Gastroesophageal sphincter (tissue), 4 donors: ENCODE measurements around the gene MSL1. TPM values are rescaled to one million over a fixed set of nuclear protein-coding genes. Genes with fewer than 3 reads are reported as not detected.

Experiments used
- ATAC-seq: fragments of 150-250 bp; one replicate; pipeline ENCODE4 v1.9.1; 2016; ENCODE audit warnings: mild to moderate bottlenecking, moderate library complexity
- H3K27ac ChIP-seq, 4 donors: fragments of 200-600 bp; sonication (generic) in 3 of 4; 1 replicate in 3 of 4; 2 replicates in 1 of 4; pipeline ENCODE4 v1.5.1; 2016 to 2019
- H3K27me3 ChIP-seq: fragments of 200-600 bp; sonication (generic); one replicate; pipeline ENCODE4 v1.5.1; 2019
- H3K36me3 ChIP-seq, 2 donors: fragments of 200-600 bp; sonication (generic); one replicate each; pipeline ENCODE4 v1.5.1; 2019; ENCODE audit warnings: control low read depth in 1 of 2
- H3K4me1 ChIP-seq, 3 donors: fragments of 200-600 bp; sonication (generic); 1 replicate in 2 of 3; 2 replicates in 1 of 3; pipeline ENCODE4 v1.5.1; 2016 to 2019; ENCODE audit warnings: control low read depth in 2 of 3
- H3K4me3 ChIP-seq, 2 donors: fragments of 200-600 bp; sonication (generic); one replicate each; pipeline ENCODE4 v1.5.1; 2019; ENCODE audit warnings: mild to moderate bottlenecking in 1 of 2, moderate library complexity in 1 of 2
- H3K9me3 ChIP-seq, 3 donors: fragments of 200-600 bp; sonication (generic); one replicate each; pipeline ENCODE4 v1.5.1; 2017 to 2019; ENCODE audit warnings: control low read depth in 2 of 3
- CTCF ChIP-seq, 4 experiments: fragments of 200-600 bp in 2 of 4; fragments of 450-650 bp in 2 of 4; sonication (generic) in 1 of 4; IDR thresholded peaks; one replicate each; pipeline ENCODE4 v1.5.1; 2017 to 2019; ENCODE audit warnings: antibody characterized with exemption in 4 of 4, mild to moderate bottlenecking in 2 of 4, moderate library complexity in 2 of 4
- EP300 ChIP-seq: sonication (generic); formaldehyde crosslinking; IDR thresholded peaks from one replicate; pipeline ENCODE4 v1.6.1; 2017; ENCODE audit warnings: antibody characterized with exemption, mild to moderate bottlenecking
- POLR2A ChIP-seq, 2 donors: fragments of 450-650 bp; IDR thresholded peaks; one replicate each; pipeline ENCODE4 v1.6.1; 2017; ENCODE audit warnings: antibody characterized with exemption in 2 of 2, mild to moderate bottlenecking in 2 of 2, moderate library complexity in 1 of 2
- POLR2AphosphoS5 ChIP-seq: sonication (generic); formaldehyde crosslinking; IDR thresholded peaks from one replicate; pipeline ENCODE4 v1.6.1; 2017; ENCODE audit warnings: antibody characterized with exemption
- WGBS, 2 donors: methylation state at CpG; one replicate each; pipeline ENCODE4 v1.1.5; 2018; ENCODE audit warnings: low coverage in 1 of 2; 5-methylcytosine and 5-hydroxymethylcytosine counted together
- total RNA-seq, 4 donors: library from RNA; depleted of rRNA; stranded (reverse); fragments of >200 nt; gene quantifications; one replicate each; pipeline ENCODE4 v1.1.0, GENCODE V29; 2016

MSL1 gene
- total RNA-seq, 4 donors from 2014 or later = 67.0 to 107 (median 88.1) TPM

- Histone ChIP-seq H3K4me3 (no peak overlapping the region), H3K4me1 (peaks cover 0 to 75% (median 6%) of the 10 kb centered on the region in 3 donors), H3K27me3 (no peaks in the 10 kb centered on the region), H3K27ac (no peak overlapping the region), H3K36me3 (peaks cover 0 to 90% of the 10 kb centered on the region in 2 donors), H3K9me3 (no peaks in the 10 kb centered on the region)
- no peak for ATAC-seq
- no peak for TF ChIP-seq POLR2A (IDR thresholded peaks at IDR 0.05)
- TF ChIP-seq CTCF (IDR thresholded peaks at IDR 0.05) = no peak
- no peak for TF ChIP-seq EP300
- TF ChIP-seq POLR2AphosphoS5 = no peak
- WGBS, 2 donors = 85 to 91% methylated on average over 3 of the region's 3 CpGs
These were observed 23.7 kb downstream of the MSL1 start for GRCh38 chr17:40145476-40145875.

- 70 to 78% methylated on average over 3 of the region's 3 CpGs for WGBS, 2 donors
- Histone ChIP-seq H3K27me3 (no peaks in the 10 kb centered on the region), H3K4me1 (peaks cover 0 to 73% (median 0%) of the 10 kb centered on the region in 3 donors), H3K9me3 (no peaks in the 10 kb centered on the region), H3K27ac (no peak overlapping the region), H3K4me3 (no peak overlapping the region), H3K36me3 (peaks cover 0 to 97% of the 10 kb centered on the region in 2 donors)
- TF ChIP-seq EP300 = no peak
- no peak for ATAC-seq
These were observed 26.8 kb downstream of the MSL1 start for GRCh38 chr17:40148527-40148926.

- peaks cover 0 to 80% (median 0%) of the 10 kb centered on the region in 3 donors for H3K4me1 ChIP-seq
These were observed 28.5 kb downstream of the MSL1 start for GRCh38 chr17:40150276-40150675.

GRCh38 chr17:40151414-40151963, 29.7 kb downstream of the MSL1 start:
- H3K4me1 ChIP-seq = peaks cover 0 to 81% (median 0%) of the 10 kb centered on the region in 3 donors
- no peak for ATAC-seq
- no peak overlapping the region for H3K27ac ChIP-seq
- TF ChIP-seq POLR2A (IDR thresholded peaks at IDR 0.05) (no peak), CTCF (IDR thresholded peaks at IDR 0.05) (no peak)
- WGBS, 2 donors = 55 to 66% methylated on average over 5 to 7 of the region's 7 CpGs
- H3K4me3 ChIP-seq = no peak overlapping the region
- no peaks in the 10 kb centered on the region for H3K27me3 ChIP-seq
- peaks cover 0 to 96% of the 10 kb centered on the region in 2 donors for H3K36me3 ChIP-seq
- no peaks in the 10 kb centered on the region for H3K9me3 ChIP-seq

More at GRCh38 chr17:40150276-40150675, 28.5 kb downstream of the MSL1 start:
- TF ChIP-seq EP300 = no peak
- TF ChIP-seq CTCF (IDR thresholded peaks at IDR 0.05) = no peak
- no peak for TF ChIP-seq POLR2AphosphoS5
- no peak for TF ChIP-seq POLR2A (IDR thresholded peaks at IDR 0.05)
- H3K9me3 ChIP-seq = no peaks in the 10 kb centered on the region
- H3K27ac ChIP-seq = no peak overlapping the region
- no peak for ATAC-seq
- 62 to 76% methylated on average over 4 of the region's 4 CpGs for WGBS, 2 donors
- H3K4me3 ChIP-seq = no peak overlapping the region
- peaks cover 0 to 97% of the 10 kb centered on the region in 2 donors for H3K36me3 ChIP-seq
- no peaks in the 10 kb centered on the region for H3K27me3 ChIP-seq

GRCh38 chr17:40153603-40154236, 31.9 kb downstream of the MSL1 start:
- no peak overlapping the region for H3K4me3 ChIP-seq
- H3K27me3 ChIP-seq = no peaks in the 10 kb centered on the region
- ATAC-seq = no peak
- peaks cover 0 to 86% of the 10 kb centered on the region in 2 donors for H3K36me3 ChIP-seq
- H3K9me3 ChIP-seq = no peaks in the 10 kb centered on the region
- no peak overlapping the region for H3K27ac ChIP-seq
- TF ChIP-seq CTCF (IDR thresholded peaks at IDR 0.05) (no peak), POLR2AphosphoS5 (no peak), EP300 (no peak), POLR2A (IDR thresholded peaks at IDR 0.05) (no peak)
- H3K4me1 ChIP-seq = peaks cover 0 to 76% (median 0%) of the 10 kb centered on the region in 3 donors
- 83 to 90% methylated on average over 7 to 8 of the region's 14 CpGs for WGBS, 2 donors
